ENCODE measurements around the gene PNKP.

DNA sequence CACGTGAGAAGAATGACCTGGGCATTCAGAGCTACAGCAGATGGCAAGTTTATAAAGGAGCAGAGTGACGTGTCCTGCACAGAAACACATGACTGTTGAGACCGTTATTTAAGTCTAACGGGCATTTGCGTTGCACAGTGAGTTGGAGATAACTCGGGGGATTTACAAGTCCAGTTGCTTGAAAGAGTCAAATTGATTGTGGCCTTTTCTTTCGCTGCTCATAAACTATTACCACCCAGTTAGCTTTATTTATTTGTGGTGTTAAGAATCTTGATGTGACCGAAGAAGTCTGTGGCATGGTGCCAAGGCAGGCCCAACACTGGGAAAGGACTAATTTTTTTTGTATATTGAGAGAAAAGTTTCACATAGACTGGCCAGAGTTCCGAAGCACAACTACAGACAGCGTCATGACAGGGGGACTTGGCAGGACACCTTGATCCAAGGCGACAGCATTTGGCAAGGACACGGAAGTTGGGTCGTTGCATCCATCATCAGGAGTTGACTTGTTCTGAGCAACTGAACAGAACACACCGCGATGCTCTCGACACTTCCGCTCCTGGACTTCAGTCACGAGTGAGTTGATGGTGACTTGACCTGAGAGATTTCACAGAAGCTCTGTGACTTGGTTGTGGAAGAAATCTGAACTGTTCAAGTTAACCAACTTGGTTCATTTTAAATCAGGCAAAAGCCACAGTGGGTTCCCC lies 28.3 kb downstream of the PNKP start:
- TF ChIP-seq, protein P1, sequence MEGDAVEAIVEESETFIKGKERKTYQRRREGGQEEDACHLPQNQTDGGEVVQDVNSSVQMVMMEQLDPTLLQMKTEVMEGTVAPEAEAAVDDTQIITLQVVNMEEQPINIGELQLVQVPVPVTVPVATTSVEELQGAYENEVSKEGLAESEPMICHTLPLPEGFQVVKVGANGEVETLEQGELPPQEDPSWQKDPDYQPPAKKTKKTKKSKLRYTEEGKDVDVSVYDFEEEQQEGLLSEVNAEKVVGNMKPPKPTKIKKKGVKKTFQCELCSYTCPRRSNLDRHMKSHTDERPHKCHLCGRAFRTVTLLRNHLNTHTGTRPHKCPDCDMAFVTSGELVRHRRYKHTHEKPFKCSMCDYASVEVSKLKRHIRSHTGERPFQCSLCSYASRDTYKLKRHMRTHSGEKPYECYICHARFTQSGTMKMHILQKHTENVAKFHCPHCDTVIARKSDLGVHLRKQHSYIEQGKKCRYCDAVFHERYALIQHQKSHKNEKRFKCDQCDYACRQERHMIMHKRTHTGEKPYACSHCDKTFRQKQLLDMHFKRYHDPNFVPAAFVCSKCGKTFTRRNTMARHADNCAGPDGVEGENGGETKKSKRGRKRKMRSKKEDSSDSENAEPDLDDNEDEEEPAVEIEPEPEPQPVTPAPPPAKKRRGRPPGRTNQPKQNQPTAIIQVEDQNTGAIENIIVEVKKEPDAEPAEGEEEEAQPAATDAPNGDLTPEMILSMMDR (IDR thresholded peaks at IDR 0.05): no peak
- no peak for TF ChIP-seq POLR2A (IDR thresholded peaks at IDR 0.05)

All from esophagus squamous epithelium (tissue), 4 donors.